ENCODE data around the gene RAD1.

The RAD1 gene

DNA sequence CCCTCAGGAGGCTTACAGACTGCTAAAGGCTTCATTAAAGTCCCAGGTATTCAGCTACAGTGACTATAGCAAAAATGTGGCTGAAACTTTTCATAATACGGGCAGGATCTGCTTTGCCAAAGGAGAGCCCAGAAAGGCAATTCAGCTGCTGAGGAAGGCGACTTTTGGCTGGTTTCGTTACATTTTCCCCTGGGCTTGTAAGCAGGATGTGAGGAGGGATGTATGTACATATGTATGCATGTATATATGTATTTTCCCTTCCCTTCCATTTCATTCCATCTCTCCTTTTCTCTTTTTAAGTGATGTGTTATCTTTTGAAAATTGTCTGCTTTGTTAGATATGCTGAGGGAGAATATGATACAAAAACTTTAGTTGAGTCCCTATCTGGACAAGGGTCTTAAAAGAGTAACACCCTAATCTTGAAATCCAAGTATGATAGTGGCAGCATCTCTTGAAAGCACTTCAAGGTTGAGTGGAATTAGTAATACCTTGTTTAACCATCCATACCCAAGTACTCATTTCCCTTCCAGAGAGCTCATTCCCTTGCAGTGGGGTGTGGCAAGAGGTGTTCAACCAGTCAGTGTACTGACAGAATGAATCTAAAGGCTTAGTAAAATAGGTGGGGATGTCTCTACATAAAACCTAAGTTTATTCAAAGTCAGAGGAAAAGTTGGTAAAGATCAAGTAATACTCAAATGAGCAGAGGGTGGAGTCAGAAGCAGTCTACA lies 28.7 kb downstream of the RAD1 start:
- no peaks in the 10 kb centered on the region for H3K4me1 ChIP-seq (ENCODE audit: control insufficient read depth, low read depth, low read length)
- H3K36me3 ChIP-seq (ENCODE audit: control insufficient read depth, low read depth, low read length): no peaks in the 10 kb centered on the region
- no peak overlapping the region for H3K9ac ChIP-seq (ENCODE audit: low read length)
- H3K27ac ChIP-seq (ENCODE audit: low read length): no peak overlapping the region
- no peaks in the 10 kb centered on the region for H3K9me3 ChIP-seq (ENCODE audit: control insufficient read depth, low read depth, low read length)
- H3K27me3 ChIP-seq (ENCODE audit: control insufficient read depth, insufficient read depth, low read length): no peaks in the 10 kb centered on the region
- no peak overlapping the region for H3K4me3 ChIP-seq (ENCODE audit: low read length)

DNA sequence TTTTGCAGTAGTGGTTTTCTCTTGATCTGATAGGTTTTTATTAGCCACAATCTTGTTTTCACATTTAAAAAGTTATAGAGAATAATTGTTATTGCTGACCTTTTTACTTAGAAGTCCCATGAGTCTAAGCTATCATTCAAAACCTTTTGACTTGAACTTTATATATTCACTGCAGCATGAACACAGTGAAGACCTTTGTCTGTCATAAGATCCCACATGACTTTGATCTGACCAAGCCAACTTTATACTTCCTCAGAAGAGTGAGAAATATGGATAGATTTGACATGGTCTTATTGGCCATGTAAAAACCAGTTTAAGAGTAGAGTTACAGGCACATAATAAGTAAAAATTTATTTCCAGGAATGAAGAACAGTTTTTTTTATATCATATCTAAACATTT lies 34.1 kb downstream of the RAD1 start:
- no peaks in the 10 kb centered on the region for H3K27me3 ChIP-seq (ENCODE audit: control insufficient read depth, insufficient read depth, low read length)
- H3K9ac ChIP-seq (ENCODE audit: low read length): no peak overlapping the region
- H3K27ac ChIP-seq (ENCODE audit: low read length): no peak overlapping the region
- no peaks in the 10 kb centered on the region for H3K36me3 ChIP-seq (ENCODE audit: control insufficient read depth, low read depth, low read length)
- H3K4me1 ChIP-seq (ENCODE audit: control insufficient read depth, low read depth, low read length): no peaks in the 10 kb centered on the region
- H3K4me3 ChIP-seq (ENCODE audit: low read length): no peak overlapping the region
- H3K9me3 ChIP-seq (ENCODE audit: control insufficient read depth, low read depth, low read length): peaks cover 3% of the 10 kb centered on the region

DNA sequence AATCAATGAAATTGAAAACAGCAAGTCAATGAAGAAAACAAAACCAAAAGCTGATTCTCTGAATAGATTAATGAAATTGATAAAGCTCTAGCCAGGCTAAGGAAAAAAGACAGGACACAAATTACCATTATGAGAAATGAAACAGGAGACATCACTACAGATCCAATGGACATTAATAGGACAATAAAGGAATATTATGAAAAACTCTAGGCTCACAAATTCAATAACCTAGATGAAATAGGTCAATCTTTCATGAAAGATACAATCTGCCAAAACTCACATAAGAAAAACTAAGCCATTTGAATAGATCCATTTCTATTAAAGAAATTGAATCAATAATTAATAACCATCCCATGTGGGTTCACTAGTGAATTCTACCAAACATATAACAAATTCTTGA lies 39.0 kb downstream of the RAD1 start:
- no peak overlapping the region for H3K4me3 ChIP-seq (ENCODE audit: low read length)
- H3K4me1 ChIP-seq (ENCODE audit: control insufficient read depth, low read depth, low read length): no peaks in the 10 kb centered on the region
- H3K9me3 ChIP-seq (ENCODE audit: control insufficient read depth, low read depth, low read length): peaks cover 3% of the 10 kb centered on the region
- no peaks in the 10 kb centered on the region for H3K27me3 ChIP-seq (ENCODE audit: control insufficient read depth, insufficient read depth, low read length)
- H3K27ac ChIP-seq (ENCODE audit: low read length): no peak overlapping the region
- H3K36me3 ChIP-seq (ENCODE audit: control insufficient read depth, low read depth, low read length): no peaks in the 10 kb centered on the region
- no peak overlapping the region for H3K9ac ChIP-seq (ENCODE audit: low read length)

DNA sequence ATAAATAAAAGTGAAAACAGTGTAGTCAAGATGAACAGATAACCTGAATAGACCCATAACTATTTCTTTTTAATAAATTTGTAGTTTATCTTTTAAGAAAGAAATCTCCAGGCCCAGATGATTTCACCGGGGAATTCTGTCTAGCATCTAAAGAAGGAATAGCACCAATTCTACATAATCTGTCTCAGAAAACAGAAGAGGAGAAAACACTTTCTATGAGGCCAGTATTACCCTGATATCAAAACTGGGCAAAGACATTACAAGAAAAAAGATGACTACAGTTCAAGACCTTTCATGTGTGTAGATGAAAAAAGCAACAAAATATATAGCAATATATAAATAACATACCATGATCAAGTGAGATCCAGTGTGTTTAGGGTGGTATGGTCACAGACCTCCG lies 44.9 kb downstream of the RAD1 start:
- Histone ChIP-seq H3K4me1 (ENCODE audit: control insufficient read depth, low read depth, low read length) (peaks cover 10% of the 10 kb centered on the region), H3K4me3 (ENCODE audit: low read length) (no peak overlapping the region), H3K36me3 (ENCODE audit: control insufficient read depth, low read depth, low read length) (no peaks in the 10 kb centered on the region), H3K9me3 (ENCODE audit: control insufficient read depth, low read depth, low read length) (no peaks in the 10 kb centered on the region), H3K27ac (ENCODE audit: low read length) (no peak overlapping the region), H3K27me3 (ENCODE audit: control insufficient read depth, insufficient read depth, low read length) (no peaks in the 10 kb centered on the region), H3K9ac (ENCODE audit: low read length) (no peak overlapping the region)

DNA sequence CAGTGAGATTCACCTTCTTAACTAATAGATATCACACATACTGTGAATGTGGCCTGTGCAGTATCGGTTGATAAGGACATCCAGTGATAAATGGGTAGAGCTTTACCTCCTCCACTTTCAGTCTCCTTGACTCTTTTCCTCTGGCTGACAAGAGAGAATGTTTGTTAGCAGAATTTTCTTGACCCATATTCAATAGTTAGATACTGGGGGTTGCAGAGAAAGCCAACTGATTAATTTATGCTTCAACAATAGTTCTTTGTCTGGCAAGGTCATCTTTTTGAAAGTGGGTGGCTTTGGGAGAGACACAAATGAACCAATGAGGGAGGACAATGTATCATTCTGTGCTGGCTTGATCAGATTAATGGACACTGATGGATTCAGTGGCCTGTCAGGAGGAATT lies 46.0 kb downstream of the RAD1 start:
- no peak overlapping the region for H3K27ac ChIP-seq (ENCODE audit: low read length)
- no peak overlapping the region for H3K9ac ChIP-seq (ENCODE audit: low read length)
- no peaks in the 10 kb centered on the region for H3K36me3 ChIP-seq (ENCODE audit: control insufficient read depth, low read depth, low read length)
- H3K9me3 ChIP-seq (ENCODE audit: control insufficient read depth, low read depth, low read length): no peaks in the 10 kb centered on the region
- H3K4me3 ChIP-seq (ENCODE audit: low read length): no peak overlapping the region
- H3K4me1 ChIP-seq (ENCODE audit: control insufficient read depth, low read depth, low read length): peaks cover 20% of the 10 kb centered on the region
- no peaks in the 10 kb centered on the region for H3K27me3 ChIP-seq (ENCODE audit: control insufficient read depth, insufficient read depth, low read length)

DNA sequence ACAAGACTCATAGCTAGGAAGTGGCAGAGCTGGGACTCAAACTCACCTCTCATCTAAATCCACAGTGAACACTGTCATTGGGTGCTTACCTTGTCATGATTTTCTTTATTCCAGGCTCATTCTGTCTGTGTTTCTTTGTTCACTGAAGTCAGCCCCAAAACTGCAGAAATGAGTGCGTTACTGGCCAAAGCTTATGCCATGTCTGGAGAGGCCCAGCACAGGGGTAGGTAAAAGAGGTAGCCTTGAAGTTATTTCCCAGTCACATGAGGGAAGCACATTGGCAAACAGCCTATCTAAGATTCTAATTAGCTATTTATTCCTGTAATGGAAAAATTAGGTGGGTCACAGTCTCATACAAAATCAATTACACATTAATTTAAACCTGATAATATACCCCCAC lies 46.5 kb downstream of the RAD1 start:
- Histone ChIP-seq H3K9me3 (ENCODE audit: control insufficient read depth, low read depth, low read length) (no peaks in the 10 kb centered on the region), H3K4me3 (ENCODE audit: low read length) (no peak overlapping the region), H3K36me3 (ENCODE audit: control insufficient read depth, low read depth, low read length) (no peaks in the 10 kb centered on the region), H3K4me1 (ENCODE audit: control insufficient read depth, low read depth, low read length) (peaks cover 25% of the 10 kb centered on the region), H3K9ac (ENCODE audit: low read length) (no peak overlapping the region), H3K27ac (ENCODE audit: low read length) (no peak overlapping the region), H3K27me3 (ENCODE audit: control insufficient read depth, insufficient read depth, low read length) (no peaks in the 10 kb centered on the region)

DNA sequence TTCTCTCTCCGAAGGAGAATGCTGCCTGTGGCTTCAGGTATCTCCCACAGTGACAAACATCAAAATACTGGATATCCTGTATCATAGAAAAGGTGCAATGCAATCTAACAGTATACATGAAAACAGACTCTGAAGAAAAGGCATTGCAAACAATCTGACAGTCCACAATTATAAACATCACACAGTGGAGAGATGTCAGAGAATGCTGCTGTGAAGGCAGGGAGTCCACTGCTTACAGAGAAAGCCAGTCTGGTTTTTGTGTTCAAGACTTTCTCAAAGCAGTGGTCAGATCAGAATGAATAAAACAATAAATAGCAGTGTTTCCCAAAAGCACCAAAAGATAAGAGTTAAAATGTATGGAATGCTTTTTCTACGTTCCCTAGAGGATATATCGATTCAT lies 47.6 kb downstream of the RAD1 start:
- Histone ChIP-seq H3K9me3 (ENCODE audit: control insufficient read depth, low read depth, low read length) (no peaks in the 10 kb centered on the region), H3K9ac (ENCODE audit: low read length) (no peak overlapping the region), H3K27ac (ENCODE audit: low read length) (no peak overlapping the region), H3K4me3 (ENCODE audit: low read length) (no peak overlapping the region), H3K4me1 (ENCODE audit: control insufficient read depth, low read depth, low read length) (peaks cover 31% of the 10 kb centered on the region), H3K27me3 (ENCODE audit: control insufficient read depth, insufficient read depth, low read length) (no peaks in the 10 kb centered on the region), H3K36me3 (ENCODE audit: control insufficient read depth, low read depth, low read length) (no peaks in the 10 kb centered on the region)

DNA sequence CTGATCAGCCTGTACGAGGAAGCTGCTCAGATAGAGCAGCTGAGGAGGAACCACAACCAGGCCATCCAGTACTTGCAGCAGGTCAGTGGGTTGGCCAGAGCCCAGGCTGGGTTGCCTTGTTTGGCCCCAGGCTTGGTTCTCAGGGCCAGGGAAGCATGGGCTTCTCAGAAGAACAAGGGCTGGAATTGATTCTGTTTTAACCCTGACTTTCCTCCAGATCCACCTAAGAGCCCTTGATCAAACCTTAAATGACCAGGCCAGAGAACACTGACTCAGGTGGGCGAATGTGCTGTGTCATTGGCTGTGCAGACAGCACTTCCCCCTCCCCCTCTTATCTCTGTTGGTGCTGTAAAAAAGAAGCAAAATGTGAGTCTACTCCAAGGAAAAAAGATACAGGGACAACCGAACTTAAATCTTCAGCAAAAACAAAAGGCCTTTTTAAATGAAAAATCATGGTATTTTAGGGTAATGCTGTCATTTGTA lies 48.3 kb downstream of the RAD1 start:
- H3K36me3 ChIP-seq (ENCODE audit: control insufficient read depth, low read depth, low read length): no peaks in the 10 kb centered on the region
- peak overlapping the region; percentile 12 for H3K27ac ChIP-seq (ENCODE audit: low read length)
- H3K27me3 ChIP-seq (ENCODE audit: control insufficient read depth, insufficient read depth, low read length): no peaks in the 10 kb centered on the region
- H3K9ac ChIP-seq (ENCODE audit: low read length): no peak overlapping the region
- H3K4me3 ChIP-seq (ENCODE audit: low read length): no peak overlapping the region
- peaks cover 31% of the 10 kb centered on the region for H3K4me1 ChIP-seq (ENCODE audit: control insufficient read depth, low read depth, low read length)
- H3K9me3 ChIP-seq (ENCODE audit: control insufficient read depth, low read depth, low read length): no peaks in the 10 kb centered on the region

DNA sequence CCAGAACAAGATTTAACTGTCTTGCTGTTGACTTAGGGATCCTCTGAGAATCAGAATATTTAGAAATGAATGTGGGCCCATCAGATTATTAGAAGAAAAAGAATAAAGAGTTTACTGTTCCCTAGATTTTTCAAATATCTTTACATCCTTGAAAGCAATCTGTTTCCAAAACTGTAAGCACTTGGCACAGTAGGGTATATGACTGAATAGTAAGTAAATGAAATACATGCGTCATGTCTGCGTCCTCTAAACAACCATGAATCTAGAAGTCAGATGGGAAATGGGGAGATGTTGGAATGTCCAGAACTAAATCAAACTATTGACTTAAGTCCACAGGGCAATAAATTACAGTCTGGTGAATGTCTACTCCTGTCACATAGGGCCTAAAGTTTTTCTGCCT lies 50.2 kb downstream of the RAD1 start:
- no peak overlapping the region for H3K9ac ChIP-seq (ENCODE audit: low read length)
- H3K4me1 ChIP-seq (ENCODE audit: control insufficient read depth, low read depth, low read length): peaks cover 31% of the 10 kb centered on the region
- no peaks in the 10 kb centered on the region for H3K27me3 ChIP-seq (ENCODE audit: control insufficient read depth, insufficient read depth, low read length)
- H3K27ac ChIP-seq (ENCODE audit: low read length): peak overlapping the region; percentile 39
- no peak overlapping the region for H3K4me3 ChIP-seq (ENCODE audit: low read length)
- H3K36me3 ChIP-seq (ENCODE audit: control insufficient read depth, low read depth, low read length): no peaks in the 10 kb centered on the region
- H3K9me3 ChIP-seq (ENCODE audit: control insufficient read depth, low read depth, low read length): no peaks in the 10 kb centered on the region

DNA sequence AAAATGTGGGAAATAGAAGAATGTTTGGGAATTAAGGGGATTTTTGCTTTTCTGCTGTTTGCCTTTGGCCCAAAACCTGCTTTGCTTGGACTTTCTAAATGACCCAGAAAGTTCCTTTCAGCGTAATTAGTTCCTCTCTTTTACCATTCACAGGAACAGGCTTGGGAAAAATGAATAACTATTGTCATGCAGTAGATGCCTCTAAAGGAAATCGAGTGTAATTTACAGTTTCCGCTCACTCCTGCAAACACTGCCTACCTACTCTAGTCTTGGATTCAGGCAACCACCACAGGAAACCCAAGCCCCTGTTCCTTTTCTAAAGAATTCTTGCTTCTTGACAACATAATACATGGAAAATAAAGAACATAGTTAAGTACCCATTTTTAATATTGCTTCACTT lies 51.4 kb downstream of the RAD1 start:
- peaks cover 31% of the 10 kb centered on the region for H3K4me1 ChIP-seq (ENCODE audit: control insufficient read depth, low read depth, low read length)
- H3K4me3 ChIP-seq (ENCODE audit: low read length): peak overlapping the region; percentile 25
- no peaks in the 10 kb centered on the region for H3K27me3 ChIP-seq (ENCODE audit: control insufficient read depth, insufficient read depth, low read length)
- no peaks in the 10 kb centered on the region for H3K9me3 ChIP-seq (ENCODE audit: control insufficient read depth, low read depth, low read length)
- H3K36me3 ChIP-seq (ENCODE audit: control insufficient read depth, low read depth, low read length): no peaks in the 10 kb centered on the region
- peak overlapping the region; percentile 43 for H3K27ac ChIP-seq (ENCODE audit: low read length)
- H3K9ac ChIP-seq (ENCODE audit: low read length): peak overlapping the region; percentile 14

DNA sequence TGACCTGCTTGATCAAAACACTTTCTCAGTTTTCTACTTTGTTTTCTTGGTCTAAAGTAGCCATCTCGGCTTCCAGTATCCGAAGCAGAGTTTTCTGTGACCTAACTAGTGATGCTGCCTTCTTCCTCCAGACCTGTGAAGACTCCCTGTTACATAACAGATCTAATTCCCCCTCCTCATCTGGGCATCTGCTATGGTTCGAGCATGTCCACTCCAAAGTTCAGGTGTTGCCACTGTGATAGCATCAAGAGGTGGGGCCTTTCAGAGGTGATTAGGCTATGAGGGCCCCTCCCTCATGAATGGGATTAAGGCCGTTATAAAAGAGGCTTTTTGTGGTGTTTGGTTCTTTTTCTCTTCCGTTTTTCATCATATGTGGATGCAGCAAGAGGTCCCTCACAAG lies 56.1 kb downstream of the RAD1 start:
- Histone ChIP-seq H3K4me1 (ENCODE audit: control insufficient read depth, low read depth, low read length) (peaks cover 11% of the 10 kb centered on the region), H3K36me3 (ENCODE audit: control insufficient read depth, low read depth, low read length) (no peaks in the 10 kb centered on the region), H3K4me3 (ENCODE audit: low read length) (no peak overlapping the region), H3K9ac (ENCODE audit: low read length) (no peak overlapping the region), H3K9me3 (ENCODE audit: control insufficient read depth, low read depth, low read length) (no peaks in the 10 kb centered on the region), H3K27ac (ENCODE audit: low read length) (no peak overlapping the region), H3K27me3 (ENCODE audit: control insufficient read depth, insufficient read depth, low read length) (no peaks in the 10 kb centered on the region)

DNA sequence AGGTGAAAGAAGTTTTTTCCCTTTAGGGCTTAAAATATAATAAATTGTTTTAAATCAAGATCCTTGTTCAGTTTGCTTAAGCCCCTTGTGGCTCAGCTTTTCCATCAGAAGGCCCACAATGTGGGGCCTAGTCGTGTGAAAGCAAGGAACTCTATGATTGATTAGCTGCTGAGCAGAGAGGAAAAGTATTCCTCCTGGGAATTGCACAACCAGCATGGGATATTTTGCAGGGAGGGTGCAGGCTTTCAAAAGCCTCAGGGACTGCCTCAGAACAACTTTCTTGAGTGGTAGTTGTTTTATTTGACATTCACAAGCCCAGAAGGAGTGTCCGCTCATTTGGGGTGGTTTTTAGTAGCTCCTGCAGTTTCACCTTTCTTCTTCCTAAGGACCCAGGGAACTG lies 56.5 kb downstream of the RAD1 start:
- Histone ChIP-seq H3K27ac (ENCODE audit: low read length) (no peak overlapping the region), H3K9me3 (ENCODE audit: control insufficient read depth, low read depth, low read length) (no peaks in the 10 kb centered on the region), H3K9ac (ENCODE audit: low read length) (no peak overlapping the region), H3K27me3 (ENCODE audit: control insufficient read depth, insufficient read depth, low read length) (no peaks in the 10 kb centered on the region), H3K36me3 (ENCODE audit: control insufficient read depth, low read depth, low read length) (no peaks in the 10 kb centered on the region), H3K4me3 (ENCODE audit: low read length) (no peak overlapping the region), H3K4me1 (ENCODE audit: control insufficient read depth, low read depth, low read length) (peaks cover 6% of the 10 kb centered on the region)

Measured in iPS-18a (cell line).